Osteocyte (in vitro differentiated cells): ENCODE data around the gene SARNP. TPM values are rescaled to one million over a fixed set of nuclear protein-coding genes. Genes with fewer than 3 reads are reported as not detected.

ENCODE experiments used
- DNase-seq: peaks from one replicate; pipeline ENCODE4 v3.0.0; 2021; ENCODE audit warnings: mixed read lengths; ENCODE audit not compliant: unreplicated experiment; ENCODE audit errors: extremely low spot score
- H3K27ac Mint-ChIP-seq: one replicate; pipeline ENCODE4 v1.8.0; 2021; ENCODE audit warnings: mild to moderate bottlenecking, mixed read lengths; ENCODE audit not compliant: unreplicated experiment
- H3K27me3 Mint-ChIP-seq: one replicate; pipeline ENCODE4 v1.8.0; 2021; ENCODE audit warnings: mixed read lengths; ENCODE audit not compliant: unreplicated experiment
- H3K36me3 Mint-ChIP-seq: one replicate; pipeline ENCODE4 v1.8.0; 2021; ENCODE audit warnings: mixed read lengths; ENCODE audit not compliant: unreplicated experiment
- H3K4me1 Mint-ChIP-seq: one replicate; pipeline ENCODE4 v1.8.0; 2021; ENCODE audit warnings: mixed read lengths; ENCODE audit not compliant: unreplicated experiment
- H3K4me3 Mint-ChIP-seq: one replicate; pipeline ENCODE4 v1.8.0; 2021; ENCODE audit warnings: mild to moderate bottlenecking, moderate library complexity, mixed read lengths; ENCODE audit not compliant: unreplicated experiment
- H3K9me3 Mint-ChIP-seq: one replicate; pipeline ENCODE4 v1.8.0; 2021; ENCODE audit warnings: mixed read lengths; ENCODE audit not compliant: unreplicated experiment
- CTCF ChIP-seq: fragments of 200-600 bp; sonication (generic); IDR thresholded peaks from 2 replicates; pipeline ENCODE4 v1.5.0; 2021; ENCODE audit warnings: antibody characterized with exemption, mild to moderate bottlenecking, moderate library complexity
- total RNA-seq: library from RNA; stranded (reverse); gene quantifications from 2 replicates; pipeline ENCODE4 v1.2.1, GENCODE V29; 2021

Gene SARNP
- total RNA-seq, 1 donor from 2014 or later, result 56.1 TPM

- Mint-ChIP-seq H3K4me3 (peak overlapping the region; percentile 76), H3K27ac (peak overlapping the region; percentile 92), H3K27me3 (no peaks in the 10 kb centered on the region), H3K4me1 (peaks cover 44% of the 10 kb centered on the region), H3K36me3 (no peaks in the 10 kb centered on the region), H3K9me3 (no peaks in the 10 kb centered on the region)
- no peak for TF ChIP-seq CTCF
- no peak for DNase-seq
Observed at GRCh38 chr12:55741931-55742680, 75.4 kb downstream of the SARNP start.

GRCh38 chr12:55739025-55739378 is 78.5 kb downstream of the SARNP start:
- Mint-ChIP-seq H3K27me3 (no peaks in the 10 kb centered on the region), H3K36me3 (no peaks in the 10 kb centered on the region), H3K27ac (peak overlapping the region; percentile 35), H3K4me1 (peaks cover 24% of the 10 kb centered on the region), H3K4me3 (no peak overlapping the region), H3K9me3 (no peaks in the 10 kb centered on the region)
- no peak for TF ChIP-seq CTCF
- DNase-seq, result no peak

- Mint-ChIP-seq H3K27ac (peak overlapping the region; percentile 92), H3K9me3 (no peaks in the 10 kb centered on the region), H3K27me3 (no peaks in the 10 kb centered on the region), H3K4me3 (peak overlapping the region; percentile 82), H3K4me1 (peaks cover 22% of the 10 kb centered on the region), H3K36me3 (no peaks in the 10 kb centered on the region)
- TF ChIP-seq CTCF, result peak; percentile 86
- DNase-seq, result peak; percentile 89
Observed at GRCh38 chr12:55738123-55739024, 79.2 kb downstream of the SARNP start.

GRCh38 chr12:55737581-55738122 is 79.9 kb downstream of the SARNP start:
- H3K9me3 Mint-ChIP-seq, result no peaks in the 10 kb centered on the region
- no peak for TF ChIP-seq CTCF
- no peaks in the 10 kb centered on the region for H3K27me3 Mint-ChIP-seq

More at GRCh38 chr12:55737581-55738122, 79.9 kb downstream of the SARNP start:
- DNase-seq, result no peak
- peak overlapping the region; percentile 92 for H3K27ac Mint-ChIP-seq
- peak overlapping the region; percentile 82 for H3K4me3 Mint-ChIP-seq
- H3K4me1 Mint-ChIP-seq, result peaks cover 20% of the 10 kb centered on the region
- no peaks in the 10 kb centered on the region for H3K36me3 Mint-ChIP-seq
